Dedifferentiated amniotic fluid mesenchymal stem cell (primary cell): ENCODE results near the gene PPP2R1A.

Experiments
- DNase-seq: peaks from one replicate; pipeline ENCODE4 v3.0.0-alpha.2; 2016; ENCODE audit errors: extremely low spot score

PPP2R1A gene

GRCh38 chr19:52189735-52190486 is at the start of gene PPP2R1A:
PPP2R1A (plus strand) TSS chr19:52190052; CDS start chr19:52190097, 45 bp downstream.
- peak; percentile 100 for DNase-seq

- DNase-seq = no peak
Measured at GRCh38 chr19:52141203-52141602, 48.6 kb upstream of the PPP2R1A start.

GRCh38 chr19:52142001-52142595 is 47.8 kb upstream of the PPP2R1A start:
- DNase-seq = no peak

GRCh38 chr19:52148256-52148655 is 41.6 kb upstream of the PPP2R1A start:
- DNase-seq = no peak

GRCh38 chr19:52155596-52156359 is 34.1 kb upstream of the PPP2R1A start:
- no peak for DNase-seq

- DNase-seq = no peak
Measured at GRCh38 chr19:52170304-52170703, 19.5 kb upstream of the PPP2R1A start.

GRCh38 chr19:52170863-52171320 is 19.0 kb upstream of the PPP2R1A start:
- DNase-seq = no peak

- DNase-seq = peak; percentile 49
Measured at GRCh38 chr19:52171321-52172169, 18.3 kb upstream of the PPP2R1A start, which contains the start of gene ZNF836. ZNF836 (minus strand) TSS chr19:52171621; CDS start chr19:52168072, 3,549 bp downstream.

GRCh38 chr19:52172347-52172746 is 17.5 kb upstream of the PPP2R1A start:
- DNase-seq = no peak

- no peak for DNase-seq
Measured at GRCh38 chr19:52176574-52176973, 13.3 kb upstream of the PPP2R1A start.

GRCh38 chr19:52187407-52187806 is 2.4 kb upstream of the PPP2R1A start:
- no peak for DNase-seq

- peak; percentile 57 for DNase-seq
Measured at GRCh38 chr19:52188822-52189734, 774 bp upstream of the PPP2R1A start.

GRCh38 chr19:52190487-52191293 is 838 bp downstream of the PPP2R1A start:
- no peak for DNase-seq

GRCh38 chr19:52191389-52191788 is 1.5 kb downstream of the PPP2R1A start:
- no peak for DNase-seq

- DNase-seq = no peak
Measured at GRCh38 chr19:52191951-52192350, 2.1 kb downstream of the PPP2R1A start.

GRCh38 chr19:52196256-52196967 is 6.6 kb downstream of the PPP2R1A start:
- no peak for DNase-seq

GRCh38 chr19:52197964-52198363 is 8.1 kb downstream of the PPP2R1A start:
- no peak for DNase-seq

GRCh38 chr19:52198678-52199077 is 8.8 kb downstream of the PPP2R1A start:
- no peak for DNase-seq

- peak; percentile 30 for DNase-seq
Measured at GRCh38 chr19:52200044-52200443, 10.2 kb downstream of the PPP2R1A start.
